ENCODE data around the gene USP35. TPM values are rescaled to one million over a fixed set of nuclear protein-coding genes. Genes with fewer than 3 reads are reported as not detected.
A peak's percentile ranks its signal among the peaks of the same experiment; 100 is the strongest.

USP35 gene
- total RNA-seq, 1 donor from 2014 or later: 5.8 TPM

DNA sequence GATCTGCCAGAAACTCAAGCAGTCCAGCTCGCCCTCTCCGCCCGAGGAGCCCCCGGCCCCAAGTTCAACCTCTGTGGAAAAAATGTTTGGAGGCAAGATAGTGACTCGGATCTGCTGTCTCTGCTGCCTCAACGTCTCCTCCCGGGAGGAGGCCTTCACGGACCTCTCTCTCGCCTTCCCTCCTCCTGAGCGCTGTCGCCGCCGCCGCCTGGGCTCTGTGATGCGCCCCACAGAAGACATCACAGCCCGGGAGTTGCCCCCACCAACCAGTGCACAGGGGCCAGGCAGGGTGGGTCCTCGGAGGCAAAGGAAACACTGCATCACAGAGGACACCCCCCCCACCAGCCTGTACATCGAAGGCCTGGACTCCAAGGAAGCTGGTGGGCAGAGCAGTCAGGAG, 20.8 kb downstream of the USP35 start:
- no peaks in the 10 kb centered on the region for H3K9me3 ChIP-seq (replicated peaks)
- no peaks in the 10 kb centered on the region for H3K27me3 ChIP-seq (ENCODE audit: low read depth)
- H3K36me3 ChIP-seq: peaks cover 35% of the 10 kb centered on the region
- H3K4me1 ChIP-seq: peaks cover 9% of the 10 kb centered on the region
- no peak overlapping the region for H3K27ac ChIP-seq (replicated peaks)
- H3K4me3 ChIP-seq: no peak overlapping the region
- peak; percentile 12 for DNase-seq
- TF ChIP-seq, protein P1, sequence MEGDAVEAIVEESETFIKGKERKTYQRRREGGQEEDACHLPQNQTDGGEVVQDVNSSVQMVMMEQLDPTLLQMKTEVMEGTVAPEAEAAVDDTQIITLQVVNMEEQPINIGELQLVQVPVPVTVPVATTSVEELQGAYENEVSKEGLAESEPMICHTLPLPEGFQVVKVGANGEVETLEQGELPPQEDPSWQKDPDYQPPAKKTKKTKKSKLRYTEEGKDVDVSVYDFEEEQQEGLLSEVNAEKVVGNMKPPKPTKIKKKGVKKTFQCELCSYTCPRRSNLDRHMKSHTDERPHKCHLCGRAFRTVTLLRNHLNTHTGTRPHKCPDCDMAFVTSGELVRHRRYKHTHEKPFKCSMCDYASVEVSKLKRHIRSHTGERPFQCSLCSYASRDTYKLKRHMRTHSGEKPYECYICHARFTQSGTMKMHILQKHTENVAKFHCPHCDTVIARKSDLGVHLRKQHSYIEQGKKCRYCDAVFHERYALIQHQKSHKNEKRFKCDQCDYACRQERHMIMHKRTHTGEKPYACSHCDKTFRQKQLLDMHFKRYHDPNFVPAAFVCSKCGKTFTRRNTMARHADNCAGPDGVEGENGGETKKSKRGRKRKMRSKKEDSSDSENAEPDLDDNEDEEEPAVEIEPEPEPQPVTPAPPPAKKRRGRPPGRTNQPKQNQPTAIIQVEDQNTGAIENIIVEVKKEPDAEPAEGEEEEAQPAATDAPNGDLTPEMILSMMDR (IDR thresholded peaks at IDR 0.05; ENCODE audit: borderline replicate concordance): no peak
- intact Hi-C loops (cut with micrococcal nuclease): no loop called here

DNA sequence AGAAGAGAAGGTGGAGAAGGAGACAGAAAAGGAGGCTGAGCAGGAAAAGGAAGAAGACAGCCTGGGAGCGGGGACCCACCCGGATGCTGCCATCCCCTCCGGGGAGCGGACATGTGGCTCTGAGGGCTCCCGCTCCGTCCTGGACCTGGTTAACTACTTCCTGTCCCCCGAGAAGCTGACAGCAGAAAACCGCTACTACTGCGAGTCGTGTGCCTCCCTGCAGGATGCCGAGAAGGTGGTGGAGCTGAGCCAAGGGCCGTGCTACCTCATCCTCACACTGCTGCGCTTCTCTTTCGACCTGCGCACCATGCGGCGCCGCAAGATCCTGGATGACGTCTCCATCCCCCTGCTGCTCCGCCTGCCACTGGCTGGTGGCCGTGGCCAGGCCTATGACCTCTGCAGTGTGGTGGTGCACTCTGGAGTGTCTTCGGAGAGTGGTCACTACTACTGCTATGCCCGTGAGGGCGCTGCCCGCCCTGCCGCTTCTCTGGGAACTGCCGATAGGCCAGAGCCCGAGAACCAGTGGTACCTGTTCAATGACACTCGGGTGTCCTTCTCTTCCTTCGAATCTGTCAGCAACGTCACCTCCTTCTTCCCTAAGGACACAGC, 21.4 kb downstream of the USP35 start:
- H3K27me3 ChIP-seq (ENCODE audit: low read depth): no peaks in the 10 kb centered on the region
- TF ChIP-seq, protein P1 (IDR thresholded peaks at IDR 0.05; ENCODE audit: borderline replicate concordance): no peak
- DNase-seq: peak; percentile 9
- intact Hi-C loops (cut with micrococcal nuclease): no loop called here
- peaks cover 41% of the 10 kb centered on the region for H3K36me3 ChIP-seq
- H3K27ac ChIP-seq (replicated peaks): no peak overlapping the region
- peaks cover 9% of the 10 kb centered on the region for H3K4me1 ChIP-seq
- H3K9me3 ChIP-seq (replicated peaks): no peaks in the 10 kb centered on the region
- no peak overlapping the region for H3K4me3 ChIP-seq

DNA sequence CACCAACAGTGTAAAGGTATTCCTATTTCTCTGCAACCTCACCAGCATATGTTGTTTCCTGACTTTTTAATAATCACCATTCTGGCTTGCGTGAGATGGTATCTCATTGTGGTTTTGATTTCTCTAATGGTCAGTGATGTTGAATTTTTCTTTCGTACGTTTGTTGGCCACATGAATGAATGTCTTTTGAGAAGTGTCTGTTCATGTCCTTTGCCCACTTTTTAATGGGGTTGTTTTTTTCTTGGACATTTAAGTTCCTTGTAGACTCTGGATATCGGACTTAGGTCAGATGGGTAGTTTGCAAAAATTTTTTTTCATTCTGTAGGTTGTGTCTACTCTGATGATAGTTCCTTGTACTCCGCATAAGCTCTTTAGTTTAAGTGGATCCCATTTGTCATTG, 22.8 kb downstream of the USP35 start:
- Histone ChIP-seq H3K4me3 (no peak overlapping the region), H3K36me3 (peaks cover 43% of the 10 kb centered on the region), H3K27ac (replicated peaks) (no peak overlapping the region), H3K9me3 (replicated peaks) (no peaks in the 10 kb centered on the region), H3K27me3 (ENCODE audit: low read depth) (no peaks in the 10 kb centered on the region), H3K4me1 (peaks cover 9% of the 10 kb centered on the region)
- intact Hi-C loops (cut with micrococcal nuclease): no loop called here
- TF ChIP-seq, protein P1 (IDR thresholded peaks at IDR 0.05; ENCODE audit: borderline replicate concordance): no peak
- no peak for DNase-seq

DNA sequence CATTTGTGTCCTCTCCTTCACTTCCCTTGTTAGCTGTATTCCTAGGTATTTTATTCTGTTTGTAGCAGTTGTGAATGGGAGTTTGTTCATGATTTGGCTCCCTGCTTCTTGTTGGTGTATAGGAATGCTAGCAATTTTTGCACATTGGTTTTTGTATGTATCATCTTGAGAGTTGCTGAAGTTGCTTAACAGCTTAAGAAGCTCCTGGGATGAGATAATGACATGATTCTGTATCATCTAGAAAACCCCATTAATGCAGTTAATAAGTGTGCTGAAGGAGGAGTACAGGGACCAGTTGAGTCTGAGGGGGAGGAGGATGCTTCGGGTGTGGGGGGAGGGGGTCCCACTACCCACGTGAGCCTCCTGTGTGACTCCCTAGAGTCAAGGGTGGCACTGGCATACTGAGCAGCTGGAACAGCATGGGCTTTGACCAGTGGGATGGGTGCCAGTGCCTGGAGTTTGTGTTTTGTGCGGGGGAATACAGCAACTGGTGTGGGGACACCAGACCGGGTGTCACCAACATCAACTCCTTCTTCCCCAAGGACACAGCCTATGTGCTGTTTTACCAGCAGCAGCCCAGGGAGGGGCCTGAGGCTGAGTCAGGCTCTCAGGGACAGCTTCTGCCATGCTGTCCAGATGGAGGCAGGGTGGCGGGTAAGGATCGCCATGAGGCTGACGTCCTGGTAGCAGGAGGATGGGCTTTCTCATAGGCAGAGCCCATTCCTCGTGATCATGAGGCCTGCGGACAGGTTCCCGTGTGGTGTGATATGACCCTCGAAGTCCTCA, 24.1 kb downstream of the USP35 start:
- H3K9me3 ChIP-seq (replicated peaks): no peaks in the 10 kb centered on the region
- intact Hi-C loops (cut with micrococcal nuclease): no loop called here
- H3K4me3 ChIP-seq: no peak overlapping the region
- no peaks in the 10 kb centered on the region for H3K27me3 ChIP-seq (ENCODE audit: low read depth)
- peak; percentile 9 for DNase-seq
- TF ChIP-seq, protein P1 (IDR thresholded peaks at IDR 0.05; ENCODE audit: borderline replicate concordance): no peak
- H3K4me1 ChIP-seq: peaks cover 9% of the 10 kb centered on the region
- H3K27ac ChIP-seq (replicated peaks): no peak overlapping the region
- H3K36me3 ChIP-seq: peaks cover 49% of the 10 kb centered on the region

DNA sequence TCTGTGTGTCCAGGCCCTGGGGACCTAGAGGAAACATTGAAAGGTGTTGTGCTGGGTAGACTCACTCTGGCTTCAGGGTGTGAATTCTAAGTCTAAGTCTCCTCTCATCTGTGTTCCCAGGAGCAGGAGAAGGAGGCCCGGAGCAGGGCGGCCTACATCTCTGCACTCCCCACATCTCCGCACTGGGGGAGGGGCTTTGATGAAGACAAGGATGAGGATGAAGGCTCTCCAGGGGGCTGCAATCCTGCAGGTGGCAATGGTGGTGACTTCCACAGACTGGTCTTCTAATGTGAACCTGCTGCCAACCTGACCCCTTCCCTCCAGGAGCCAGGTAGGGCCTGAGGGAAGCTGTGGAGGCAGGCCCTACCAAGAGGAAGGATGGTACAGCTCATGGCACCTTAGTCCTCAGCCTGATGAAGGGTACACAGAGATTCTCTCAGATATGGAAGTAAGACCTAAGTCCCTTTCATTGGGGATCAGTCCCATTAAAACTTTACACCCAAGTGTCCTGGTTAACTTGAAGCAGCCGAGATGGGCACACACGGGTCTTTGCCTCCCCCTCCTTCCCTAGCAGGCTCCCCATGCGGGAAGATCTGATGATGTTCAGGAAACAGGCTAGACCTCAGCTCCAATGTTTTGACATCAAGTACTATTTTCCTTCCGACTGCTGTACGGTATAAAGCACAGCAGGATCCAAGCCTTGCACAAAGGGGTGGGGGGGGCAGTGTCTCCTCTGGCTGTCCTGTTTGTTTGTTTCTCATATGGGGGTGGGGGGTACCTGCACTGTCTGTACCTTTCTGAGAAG, 25.0 kb downstream of the USP35 start:
- Histone ChIP-seq H3K27ac (replicated peaks) (no peak overlapping the region), H3K27me3 (ENCODE audit: low read depth) (no peaks in the 10 kb centered on the region), H3K4me3 (no peak overlapping the region), H3K4me1 (peaks cover 9% of the 10 kb centered on the region), H3K9me3 (replicated peaks) (no peaks in the 10 kb centered on the region), H3K36me3 (peaks cover 54% of the 10 kb centered on the region)
- peak; percentile 12 for DNase-seq
- TF ChIP-seq, protein P1 (IDR thresholded peaks at IDR 0.05; ENCODE audit: borderline replicate concordance): no peak
- intact Hi-C loops (cut with micrococcal nuclease): no loop called here

Measured in left ventricle myocardium inferior (tissue), 1 donor.